ENCODE measurements around the gene EPHA7.

DNA sequence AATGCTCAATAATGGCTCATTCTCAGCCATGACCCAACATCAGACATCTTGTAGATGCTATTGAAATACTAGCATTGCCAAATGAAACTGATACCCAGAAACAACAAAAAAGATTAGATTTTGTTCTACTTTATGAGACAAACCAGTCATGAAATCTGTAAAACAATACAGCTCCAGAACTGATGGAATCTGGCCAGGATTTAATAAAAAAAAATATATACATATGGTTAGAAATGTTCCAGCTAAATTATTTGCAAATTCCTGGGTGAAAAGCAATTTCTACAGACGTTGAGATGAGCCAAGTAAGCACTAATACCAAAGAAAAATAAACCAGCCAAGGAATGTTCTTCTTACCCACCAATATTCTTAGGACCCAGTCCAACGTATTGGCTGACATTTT is 201.3 kb downstream of the EPHA7 start:
- TF ChIP-seq, protein P1, sequence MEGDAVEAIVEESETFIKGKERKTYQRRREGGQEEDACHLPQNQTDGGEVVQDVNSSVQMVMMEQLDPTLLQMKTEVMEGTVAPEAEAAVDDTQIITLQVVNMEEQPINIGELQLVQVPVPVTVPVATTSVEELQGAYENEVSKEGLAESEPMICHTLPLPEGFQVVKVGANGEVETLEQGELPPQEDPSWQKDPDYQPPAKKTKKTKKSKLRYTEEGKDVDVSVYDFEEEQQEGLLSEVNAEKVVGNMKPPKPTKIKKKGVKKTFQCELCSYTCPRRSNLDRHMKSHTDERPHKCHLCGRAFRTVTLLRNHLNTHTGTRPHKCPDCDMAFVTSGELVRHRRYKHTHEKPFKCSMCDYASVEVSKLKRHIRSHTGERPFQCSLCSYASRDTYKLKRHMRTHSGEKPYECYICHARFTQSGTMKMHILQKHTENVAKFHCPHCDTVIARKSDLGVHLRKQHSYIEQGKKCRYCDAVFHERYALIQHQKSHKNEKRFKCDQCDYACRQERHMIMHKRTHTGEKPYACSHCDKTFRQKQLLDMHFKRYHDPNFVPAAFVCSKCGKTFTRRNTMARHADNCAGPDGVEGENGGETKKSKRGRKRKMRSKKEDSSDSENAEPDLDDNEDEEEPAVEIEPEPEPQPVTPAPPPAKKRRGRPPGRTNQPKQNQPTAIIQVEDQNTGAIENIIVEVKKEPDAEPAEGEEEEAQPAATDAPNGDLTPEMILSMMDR (IDR thresholded peaks at IDR 0.05): no peak
- TF ChIP-seq EP300 (IDR thresholded peaks at IDR 0.05) (no peak), POLR2A (IDR thresholded peaks at IDR 0.05) (no peak)
